Mucosa of rectum (tissue), 2 donors: ENCODE results near the gene NRROS.

Experiments
- H3K27ac ChIP-seq, 2 donors: one replicate each; pipeline ENCODE4 v1.7.0; 2013; ENCODE audit warnings: inconsistent platforms in 2 of 2, low read depth in 2 of 2, low read length in 2 of 2
- H3K27me3 ChIP-seq, 2 donors: one replicate each; pipeline ENCODE4 v1.7.0; 2013; ENCODE audit warnings: low read length in 2 of 2; ENCODE audit not compliant: control insufficient read depth in 2 of 2, insufficient read depth in 2 of 2
- H3K36me3 ChIP-seq, 2 donors: one replicate each; pipeline ENCODE4 v1.7.0; 2013; ENCODE audit warnings: low read length in 2 of 2; ENCODE audit not compliant: control insufficient read depth in 2 of 2, insufficient read depth in 2 of 2
- H3K4me1 ChIP-seq, 2 donors: one replicate each; pipeline ENCODE4 v1.7.0; 2013; ENCODE audit warnings: low read length in 2 of 2, mild to moderate bottlenecking in 1 of 2; ENCODE audit not compliant: control insufficient read depth in 2 of 2, insufficient read depth in 2 of 2
- H3K4me3 ChIP-seq, 2 donors: one replicate each; pipeline ENCODE4 v1.7.0; 2013; ENCODE audit warnings: low read length in 2 of 2
- H3K9ac ChIP-seq, 2 donors: one replicate each; pipeline ENCODE4 v1.7.0; 2013; ENCODE audit warnings: low read length in 2 of 2, low read depth in 1 of 2, mild to moderate bottlenecking in 1 of 2
- H3K9me3 ChIP-seq, 2 donors: one replicate each; pipeline ENCODE4 v1.7.0; 2013; ENCODE audit warnings: low read length in 2 of 2; ENCODE audit not compliant: control insufficient read depth in 2 of 2
- donor health status: healthy.
- donor health status: Normal muscosa, but diverticular disease.

The NRROS gene

DNA sequence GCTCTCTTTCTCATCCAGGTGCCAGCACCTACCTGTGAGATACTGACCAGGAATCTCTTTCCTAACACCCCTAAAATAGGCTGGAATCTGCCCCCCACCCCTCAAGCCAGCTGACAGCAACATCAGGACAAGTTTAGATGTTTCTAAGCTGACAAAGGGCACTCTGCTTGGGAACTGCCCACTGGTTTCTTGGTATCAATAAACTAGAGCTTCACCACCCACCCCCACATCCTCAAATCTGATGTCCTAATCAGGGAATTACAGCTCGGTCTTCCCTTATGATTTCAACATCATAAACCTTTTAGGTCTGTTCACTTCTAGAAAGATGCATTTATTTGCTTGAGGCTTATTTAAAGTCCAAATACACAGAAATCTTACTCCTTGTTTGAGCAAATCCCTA, 37.9 kb downstream of the NRROS start:
- H3K4me1 ChIP-seq: peaks cover 0 to 3% of the 10 kb centered on the region in 2 donors
- no peaks in the 10 kb centered on the region for H3K9me3 ChIP-seq
- no peaks in the 10 kb centered on the region for H3K27me3 ChIP-seq
- no peaks in the 10 kb centered on the region for H3K36me3 ChIP-seq
- H3K27ac ChIP-seq: no peak overlapping the region
- H3K4me3 ChIP-seq: no peak overlapping the region
- no peak overlapping the region for H3K9ac ChIP-seq

DNA sequence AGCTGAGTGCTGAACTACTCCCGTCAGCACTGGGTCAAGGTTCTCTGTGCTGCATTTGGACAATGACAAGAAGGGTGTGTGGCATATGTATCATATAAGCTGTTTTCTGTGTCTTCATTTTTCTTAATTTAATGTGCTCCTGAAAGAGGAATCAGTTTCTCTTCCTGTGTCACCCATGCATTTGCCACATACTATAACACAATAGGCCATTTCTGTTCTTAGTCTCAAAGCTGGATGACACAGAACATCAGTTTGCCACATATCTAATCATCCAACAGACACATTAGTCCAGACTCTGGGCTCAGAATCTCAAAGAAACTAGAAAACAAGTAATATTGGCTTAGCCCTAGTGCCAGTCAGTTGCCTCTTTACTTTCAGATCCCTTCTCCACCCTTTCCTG, 38.4 kb downstream of the NRROS start:
- Histone ChIP-seq H3K36me3 (no peaks in the 10 kb centered on the region), H3K27me3 (no peaks in the 10 kb centered on the region), H3K9me3 (no peaks in the 10 kb centered on the region), H3K4me1 (peaks cover 0 to 3% of the 10 kb centered on the region in 2 donors), H3K9ac (no peak overlapping the region), H3K27ac (no peak overlapping the region), H3K4me3 (no peak overlapping the region)

DNA sequence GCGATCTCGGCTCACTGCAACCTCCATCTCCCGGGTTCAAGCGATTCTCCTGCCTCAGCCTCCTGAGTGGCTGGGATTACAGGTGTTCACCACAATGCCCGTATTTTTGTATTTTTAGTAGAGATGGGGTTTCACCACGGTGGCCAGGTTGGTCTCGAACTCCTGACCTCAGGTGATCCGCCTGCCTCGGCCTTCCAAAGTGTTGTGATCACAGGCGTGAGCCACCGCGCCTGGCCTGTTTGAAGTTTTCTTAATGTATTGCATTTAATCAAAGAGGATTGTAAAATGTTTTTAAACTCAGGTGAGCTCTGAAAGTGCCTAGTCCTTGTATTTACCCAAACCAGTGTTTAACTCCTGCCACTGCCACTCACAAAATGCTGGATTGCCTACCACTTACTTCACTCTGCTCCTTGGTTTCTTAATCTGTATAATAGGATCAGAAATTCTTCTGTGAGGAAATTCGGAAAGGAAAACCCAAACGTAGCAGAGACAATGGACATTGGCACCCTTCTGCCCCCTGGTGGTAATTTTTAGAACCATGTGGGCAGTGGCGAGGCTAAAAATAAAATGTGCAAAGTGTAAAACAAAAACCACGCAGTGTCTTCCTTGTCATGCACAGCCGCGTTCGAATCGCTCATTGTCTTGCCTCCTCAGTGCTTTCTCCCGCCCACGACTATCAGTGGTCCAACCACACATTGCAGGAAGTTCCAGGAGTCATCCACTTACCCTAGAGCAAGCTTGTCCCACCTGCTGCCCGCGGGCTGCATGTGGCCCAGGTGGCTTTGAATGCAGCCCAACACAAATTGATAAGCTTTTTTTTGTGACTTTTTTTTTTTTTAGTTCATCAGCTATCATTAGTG, 45.3 kb downstream of the NRROS start:
- Histone ChIP-seq H3K9ac (peak overlapping the region in 1 of 2 donors; percentile 33), H3K36me3 (no peaks in the 10 kb centered on the region), H3K9me3 (no peaks in the 10 kb centered on the region), H3K4me1 (peaks cover 0 to 5% of the 10 kb centered on the region in 2 donors), H3K27me3 (no peaks in the 10 kb centered on the region), H3K4me3 (peak overlapping the region; percentile 20 to 23), H3K27ac (no peak overlapping the region)

DNA sequence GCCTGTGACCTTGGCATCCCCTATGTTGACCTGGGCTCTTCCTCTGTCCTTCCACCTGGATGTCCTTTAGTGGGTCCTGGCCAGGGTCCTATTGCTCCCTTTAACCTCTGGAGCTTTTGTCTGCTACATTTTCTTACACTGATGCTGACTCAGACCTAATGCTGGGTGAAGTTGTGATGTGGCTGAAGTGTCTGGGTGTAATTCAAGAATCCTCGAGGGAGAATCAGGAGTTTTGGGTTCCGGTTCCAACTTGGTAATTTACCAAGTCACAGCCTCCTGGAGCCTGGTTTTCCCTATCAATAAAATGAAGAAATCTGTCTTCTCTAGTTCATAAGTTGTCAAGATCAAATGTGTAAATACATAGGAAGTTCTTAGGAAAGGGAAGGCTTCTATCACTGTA, 46.9 kb downstream of the NRROS start:
- no peaks in the 10 kb centered on the region for H3K9me3 ChIP-seq
- H3K27me3 ChIP-seq: no peaks in the 10 kb centered on the region
- H3K4me3 ChIP-seq: no peak overlapping the region
- no peaks in the 10 kb centered on the region for H3K36me3 ChIP-seq
- H3K27ac ChIP-seq: no peak overlapping the region
- no peak overlapping the region for H3K9ac ChIP-seq
- H3K4me1 ChIP-seq: peaks cover 0 to 5% of the 10 kb centered on the region in 2 donors

DNA sequence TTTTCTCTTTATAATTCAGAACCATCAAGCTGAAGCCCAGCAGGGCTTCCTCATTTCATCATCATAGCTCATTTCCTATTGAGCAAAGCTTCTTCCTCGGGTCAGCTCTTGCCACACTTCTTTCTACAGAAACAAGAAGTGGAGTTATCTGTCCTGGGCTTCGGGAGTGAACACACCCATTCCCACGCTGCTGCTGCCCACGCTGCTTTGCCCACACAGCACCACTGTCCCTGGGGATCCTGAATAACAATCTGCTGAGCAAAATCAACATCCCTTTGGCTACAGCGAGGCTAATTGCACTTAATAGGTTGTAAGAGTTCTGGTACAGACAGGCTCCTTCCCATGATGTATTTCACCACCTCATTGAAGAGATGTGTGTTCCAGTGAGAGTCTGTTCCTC, 48.9 kb downstream of the NRROS start:
- Histone ChIP-seq H3K9ac (peak overlapping the region in 1 of 2 donors; percentile 8), H3K4me3 (no peak overlapping the region), H3K9me3 (no peaks in the 10 kb centered on the region), H3K36me3 (no peaks in the 10 kb centered on the region), H3K27me3 (no peaks in the 10 kb centered on the region), H3K4me1 (peaks cover 0 to 5% of the 10 kb centered on the region in 2 donors), H3K27ac (peak overlapping the region in 1 of 2 donors; percentile 17)

DNA sequence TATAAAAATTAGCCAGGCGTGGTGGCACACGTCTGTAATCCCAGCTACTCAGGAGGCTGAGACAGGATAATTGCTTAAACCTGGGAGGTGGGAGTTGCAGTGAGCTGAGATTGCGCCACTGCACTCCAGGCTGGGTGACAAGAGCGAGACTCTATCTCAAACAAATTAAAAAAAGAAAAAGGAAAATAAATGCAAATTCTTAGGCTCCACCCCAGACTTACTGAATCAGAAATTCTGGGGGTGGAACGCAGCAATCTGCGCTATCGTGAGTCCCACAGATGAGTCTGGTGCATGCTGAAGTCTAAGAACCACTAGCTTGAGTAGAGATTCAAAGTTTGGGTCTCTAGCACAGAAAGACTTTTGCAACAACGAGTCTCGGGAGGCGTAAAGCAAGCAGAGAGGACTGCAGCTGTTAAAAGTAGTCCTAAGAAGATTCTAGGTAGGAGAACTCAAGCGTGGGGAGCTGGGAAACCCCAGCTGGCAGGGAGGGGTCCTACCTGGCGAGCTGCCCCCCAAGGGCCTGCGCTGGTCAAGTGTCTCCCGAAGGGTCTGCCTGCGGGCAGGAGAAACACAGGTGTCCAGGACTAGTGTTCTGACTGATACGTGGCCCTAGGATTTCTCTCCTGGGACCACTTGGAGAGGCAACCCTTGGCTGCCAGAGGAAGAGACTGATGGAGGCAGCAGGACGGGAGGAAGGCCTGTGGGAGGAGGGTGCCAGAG, 50.6 kb downstream of the NRROS start:
- Histone ChIP-seq H3K27ac (no peak overlapping the region), H3K9ac (no peak overlapping the region), H3K4me1 (no peaks in the 10 kb centered on the region), H3K9me3 (no peaks in the 10 kb centered on the region), H3K27me3 (no peaks in the 10 kb centered on the region), H3K36me3 (no peaks in the 10 kb centered on the region), H3K4me3 (no peak overlapping the region)

DNA sequence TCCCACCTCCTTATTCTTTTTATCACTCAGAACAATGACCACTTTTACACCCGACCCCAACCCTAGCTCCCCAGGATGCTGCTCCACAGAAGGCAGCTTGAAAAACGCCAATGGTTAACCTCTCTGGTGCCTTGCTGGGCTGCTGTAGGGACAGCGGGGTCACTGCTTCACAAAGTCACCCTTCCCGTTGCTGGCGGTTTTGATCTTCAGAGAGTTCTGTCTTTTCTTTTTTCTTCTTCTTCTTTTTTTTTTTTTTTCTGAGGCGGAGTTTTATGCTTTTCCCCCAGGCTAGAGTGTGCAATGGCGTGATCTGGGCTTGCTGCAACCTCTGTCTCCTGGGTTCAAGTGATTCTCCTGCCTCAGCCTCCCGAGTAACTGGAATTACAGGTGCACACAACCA, 51.9 kb downstream of the NRROS start:
- Histone ChIP-seq H3K4me1 (no peaks in the 10 kb centered on the region), H3K27me3 (no peaks in the 10 kb centered on the region), H3K4me3 (no peak overlapping the region), H3K9me3 (no peaks in the 10 kb centered on the region), H3K36me3 (no peaks in the 10 kb centered on the region), H3K9ac (no peak overlapping the region), H3K27ac (no peak overlapping the region)

DNA sequence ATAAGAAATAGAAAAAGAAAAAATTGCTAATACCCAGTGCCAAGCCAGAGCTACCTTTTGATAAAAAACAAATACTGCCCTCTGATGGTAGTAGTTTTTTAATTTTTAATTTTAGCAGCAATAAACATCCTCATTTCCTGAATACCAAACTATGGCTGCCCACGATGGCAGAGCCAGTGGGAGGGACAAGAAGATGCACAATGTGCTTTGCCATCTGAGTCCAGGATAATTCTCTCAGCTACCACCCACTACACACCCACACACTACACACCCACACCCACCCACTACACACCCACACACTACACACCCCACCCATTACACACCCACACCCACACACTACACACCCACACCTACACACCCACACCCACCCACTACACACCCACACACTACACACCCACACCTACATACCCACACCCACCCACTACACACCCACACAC, 54.7 kb downstream of the NRROS start:
- Histone ChIP-seq H3K4me3 (no peak overlapping the region), H3K27me3 (no peaks in the 10 kb centered on the region), H3K27ac (no peak overlapping the region), H3K36me3 (no peaks in the 10 kb centered on the region), H3K4me1 (no peaks in the 10 kb centered on the region), H3K9ac (no peak overlapping the region), H3K9me3 (no peaks in the 10 kb centered on the region)

DNA sequence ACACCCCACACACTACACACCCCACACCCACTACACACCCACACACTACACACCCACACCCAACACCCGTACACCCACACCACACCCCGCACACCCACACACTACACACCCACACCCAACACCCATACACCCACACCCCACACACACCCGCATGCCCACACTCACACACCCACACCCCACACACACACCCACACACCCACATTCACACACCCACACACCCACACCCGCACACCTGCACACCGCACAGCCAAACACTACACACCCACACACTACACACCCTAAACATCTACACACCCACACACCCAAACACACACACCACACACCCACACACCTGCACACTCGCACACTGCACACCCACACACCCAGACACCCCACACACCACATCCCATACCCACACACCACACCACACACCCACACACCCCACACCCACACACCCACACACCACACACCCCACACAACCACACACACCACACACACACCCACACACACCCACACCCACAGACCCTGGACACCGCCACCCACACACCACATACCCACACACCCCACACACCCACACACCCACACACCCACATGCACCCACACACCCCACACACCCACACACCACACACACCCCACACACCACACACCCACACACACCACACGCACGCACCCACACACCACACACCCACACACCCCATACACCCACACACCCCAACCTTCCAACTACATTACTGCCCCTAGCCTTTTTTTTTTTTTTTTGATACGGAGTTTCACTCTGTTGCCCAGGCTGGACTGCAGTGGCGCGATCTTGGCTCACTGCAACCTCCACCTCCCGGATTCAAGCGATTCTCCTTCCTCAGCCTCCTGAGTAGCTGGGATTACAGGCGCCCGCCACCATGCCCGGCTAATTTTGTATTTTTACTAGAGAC, 55.7 kb downstream of the NRROS start:
- no peaks in the 10 kb centered on the region for H3K27me3 ChIP-seq
- no peaks in the 10 kb centered on the region for H3K36me3 ChIP-seq
- H3K27ac ChIP-seq: no peak overlapping the region
- H3K4me1 ChIP-seq: no peaks in the 10 kb centered on the region
- no peak overlapping the region for H3K9ac ChIP-seq
- H3K9me3 ChIP-seq: no peaks in the 10 kb centered on the region
- no peak overlapping the region for H3K4me3 ChIP-seq
